Measurements from ENCODE around the gene CD93.

The CD93 gene, protein sequence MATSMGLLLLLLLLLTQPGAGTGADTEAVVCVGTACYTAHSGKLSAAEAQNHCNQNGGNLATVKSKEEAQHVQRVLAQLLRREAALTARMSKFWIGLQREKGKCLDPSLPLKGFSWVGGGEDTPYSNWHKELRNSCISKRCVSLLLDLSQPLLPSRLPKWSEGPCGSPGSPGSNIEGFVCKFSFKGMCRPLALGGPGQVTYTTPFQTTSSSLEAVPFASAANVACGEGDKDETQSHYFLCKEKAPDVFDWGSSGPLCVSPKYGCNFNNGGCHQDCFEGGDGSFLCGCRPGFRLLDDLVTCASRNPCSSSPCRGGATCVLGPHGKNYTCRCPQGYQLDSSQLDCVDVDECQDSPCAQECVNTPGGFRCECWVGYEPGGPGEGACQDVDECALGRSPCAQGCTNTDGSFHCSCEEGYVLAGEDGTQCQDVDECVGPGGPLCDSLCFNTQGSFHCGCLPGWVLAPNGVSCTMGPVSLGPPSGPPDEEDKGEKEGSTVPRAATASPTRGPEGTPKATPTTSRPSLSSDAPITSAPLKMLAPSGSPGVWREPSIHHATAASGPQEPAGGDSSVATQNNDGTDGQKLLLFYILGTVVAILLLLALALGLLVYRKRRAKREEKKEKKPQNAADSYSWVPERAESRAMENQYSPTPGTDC

DNA sequence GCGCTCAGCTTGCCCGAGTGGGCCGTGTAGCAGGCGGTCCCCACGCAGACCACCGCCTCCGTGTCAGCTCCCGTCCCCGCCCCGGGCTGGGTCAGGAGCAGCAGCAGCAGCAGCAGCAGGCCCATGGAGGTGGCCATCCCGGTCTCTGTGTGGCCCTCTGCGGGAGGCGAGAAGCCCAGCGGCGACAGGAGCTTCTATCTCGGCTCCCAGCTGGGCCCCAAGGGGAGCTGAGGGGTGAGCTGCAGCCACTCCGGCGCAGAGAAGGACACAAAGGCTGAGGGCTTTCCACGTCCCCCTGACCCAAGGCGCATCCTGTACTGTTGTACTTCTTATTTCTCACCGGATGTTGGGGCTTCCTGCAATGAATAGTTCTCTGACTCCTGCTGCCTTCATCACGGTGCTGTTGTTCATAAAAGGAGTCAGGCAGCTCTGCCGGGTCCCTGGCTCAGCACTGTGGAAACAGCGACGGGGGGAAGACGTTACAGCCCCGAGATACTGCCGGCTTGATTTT, at the start of gene CD93:
CD93 (minus strand) TSS at position 269 of the 511 bp plus-strand sequence; CDS start at position 137, 132 bp downstream.
- Histone ChIP-seq H3K4me1 (ENCODE audit: insufficient read depth, low read length) (peaks cover 3% of the 10 kb centered on the region; the same call in 1 of the 2 replicates), H3K27ac (ENCODE audit: low read length) (no peak within 1 kb of the TSS), H3K9ac (ENCODE audit: low read depth, low read length) (no peak within 1 kb of the TSS)

DNA sequence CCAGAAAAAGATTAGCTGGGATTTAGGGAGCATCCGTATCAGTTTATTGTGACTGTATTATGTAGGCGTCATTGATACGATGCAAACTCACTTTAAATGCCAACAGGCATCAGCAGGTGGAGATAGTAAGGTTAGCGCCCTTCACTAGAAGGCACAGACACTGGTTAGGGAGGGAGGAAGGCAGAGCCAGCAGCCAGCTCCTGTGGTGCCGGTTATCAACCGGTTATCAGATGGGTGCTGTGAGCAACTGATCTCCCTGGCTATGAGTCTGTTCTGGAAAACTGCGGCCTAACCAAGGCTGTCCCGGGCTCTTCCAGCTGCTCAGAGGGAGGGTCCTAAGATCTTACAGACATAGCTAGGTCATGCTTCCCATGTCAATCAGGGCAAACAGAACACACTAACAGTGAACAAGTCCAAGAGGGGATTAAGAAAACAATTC, 47.5 kb upstream of the CD93 start:
- H3K36me3 ChIP-seq (ENCODE audit: insufficient read depth, low read depth, low read length) = no peaks in the 10 kb centered on the region
- H3K9ac ChIP-seq (ENCODE audit: low read depth, low read length) = no peak overlapping the region
- no peaks in the 10 kb centered on the region for H3K4me1 ChIP-seq (ENCODE audit: insufficient read depth, low read length)
- no peaks in the 10 kb centered on the region for H3K9me3 ChIP-seq (ENCODE audit: insufficient read depth, low read depth, low read length)
- no peak overlapping the region for H3K4me3 ChIP-seq (ENCODE audit: low read length)
- H3K27ac ChIP-seq (ENCODE audit: low read length) = no peak overlapping the region
- H3K27me3 ChIP-seq (ENCODE audit: insufficient read depth, low read length) = no peaks in the 10 kb centered on the region

More for the DNA sequence above, at the start of gene CD93:
- Histone ChIP-seq H3K9me3 (ENCODE audit: insufficient read depth, low read depth, low read length) (no peaks in the 10 kb centered on the region), H3K4me3 (ENCODE audit: low read length) (no peak within 1 kb of the TSS), H3K36me3 (ENCODE audit: insufficient read depth, low read depth, low read length) (no peaks in the 10 kb centered on the region), H3K27me3 (ENCODE audit: insufficient read depth, low read length) (no peaks in the 10 kb centered on the region)

DNA sequence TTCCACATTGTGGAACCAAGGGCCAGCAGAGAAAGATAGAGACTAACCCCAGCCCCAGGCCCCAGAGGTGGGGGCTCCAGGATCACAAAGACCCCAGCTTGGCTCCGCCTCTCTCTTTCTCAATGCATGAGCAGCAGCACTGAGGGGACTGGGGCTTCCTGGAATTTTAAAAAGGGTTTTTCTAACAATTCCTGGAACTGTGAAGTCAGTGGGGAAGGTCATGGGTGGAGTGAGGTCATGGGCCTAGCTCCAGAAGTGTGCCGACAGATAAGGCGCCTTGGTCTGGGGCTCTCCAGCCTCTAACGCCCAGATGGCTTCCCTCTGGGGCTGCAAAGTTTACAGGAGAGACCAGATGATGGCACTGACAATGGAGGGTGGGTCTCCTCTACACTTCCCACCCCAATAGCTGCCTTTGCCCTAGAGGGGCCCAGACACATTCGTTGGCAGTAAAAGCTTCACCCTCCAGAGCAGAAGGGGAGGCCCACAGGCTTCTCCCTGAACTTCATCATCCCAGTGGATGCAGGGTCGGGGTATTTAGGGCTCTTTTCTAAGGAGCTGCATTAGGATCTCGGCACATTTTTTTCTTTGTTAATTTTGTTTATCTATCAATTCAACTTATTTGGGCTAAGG, 46.9 kb upstream of the CD93 start:
- no peaks in the 10 kb centered on the region for H3K27me3 ChIP-seq (ENCODE audit: insufficient read depth, low read length)
- no peak overlapping the region for H3K9ac ChIP-seq (ENCODE audit: low read depth, low read length)
- no peak overlapping the region for H3K4me3 ChIP-seq (ENCODE audit: low read length)
- no peaks in the 10 kb centered on the region for H3K9me3 ChIP-seq (ENCODE audit: insufficient read depth, low read depth, low read length)
- H3K27ac ChIP-seq (ENCODE audit: low read length) = no peak overlapping the region
- no peaks in the 10 kb centered on the region for H3K4me1 ChIP-seq (ENCODE audit: insufficient read depth, low read length)
- H3K36me3 ChIP-seq (ENCODE audit: insufficient read depth, low read depth, low read length) = no peaks in the 10 kb centered on the region

DNA sequence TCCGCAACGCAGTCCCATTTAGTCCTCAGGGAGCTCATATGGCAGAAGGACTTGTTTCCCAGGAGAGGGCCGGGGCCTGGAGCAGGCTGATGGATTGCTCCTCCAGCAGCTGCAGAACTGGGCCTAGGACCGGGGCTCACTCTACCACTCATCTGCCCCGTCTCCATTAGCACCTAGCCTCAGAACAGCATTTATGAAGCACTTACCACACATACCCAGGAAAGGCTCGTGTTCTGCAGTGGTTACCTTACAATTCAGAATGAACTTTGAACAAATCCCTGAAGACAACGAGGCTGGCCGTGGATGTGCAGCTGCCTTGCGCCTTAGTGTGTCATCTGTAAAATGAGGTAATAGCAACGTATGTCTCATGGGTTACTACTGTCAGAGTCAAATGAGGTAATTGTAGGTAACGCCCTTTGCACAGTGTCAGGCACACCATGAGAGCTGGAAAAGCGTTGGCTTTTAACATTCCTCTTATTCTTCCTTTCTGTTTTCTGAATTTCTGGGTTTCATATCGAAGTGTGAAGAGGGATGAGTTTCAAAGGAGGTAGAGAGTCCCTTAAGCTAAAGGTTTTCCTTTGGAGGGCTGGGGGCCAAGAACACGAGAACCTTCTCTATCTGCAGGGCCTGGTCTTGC, 46.3 kb upstream of the CD93 start:
- Histone ChIP-seq H3K4me3 (ENCODE audit: low read length) (no peak overlapping the region), H3K4me1 (ENCODE audit: insufficient read depth, low read length) (no peaks in the 10 kb centered on the region), H3K9me3 (ENCODE audit: insufficient read depth, low read depth, low read length) (no peaks in the 10 kb centered on the region), H3K27me3 (ENCODE audit: insufficient read depth, low read length) (no peaks in the 10 kb centered on the region), H3K9ac (ENCODE audit: low read depth, low read length) (no peak overlapping the region), H3K27ac (ENCODE audit: low read length) (no peak overlapping the region), H3K36me3 (ENCODE audit: insufficient read depth, low read depth, low read length) (no peaks in the 10 kb centered on the region)

DNA sequence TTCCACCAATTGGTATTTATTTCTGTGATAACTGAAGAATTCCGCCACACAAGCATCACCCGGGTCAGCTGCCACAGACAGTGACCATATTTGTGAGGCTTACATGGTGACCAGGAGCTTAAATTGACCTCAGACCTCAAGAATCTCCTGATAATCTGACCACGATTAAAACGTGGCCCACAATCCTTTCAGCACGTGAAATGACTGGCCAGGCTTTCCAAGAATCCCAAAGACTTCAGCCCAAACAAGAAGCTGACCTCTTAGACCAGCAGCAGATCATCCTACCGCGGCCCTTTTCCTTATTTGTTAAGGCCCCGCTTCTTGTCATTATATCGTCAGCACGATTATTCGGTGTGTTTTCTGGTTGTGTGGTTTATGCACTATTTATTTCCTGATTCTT, 45.6 kb upstream of the CD93 start:
- no peak overlapping the region for H3K9ac ChIP-seq (ENCODE audit: low read depth, low read length)
- no peaks in the 10 kb centered on the region for H3K27me3 ChIP-seq (ENCODE audit: insufficient read depth, low read length)
- H3K36me3 ChIP-seq (ENCODE audit: insufficient read depth, low read depth, low read length) = no peaks in the 10 kb centered on the region
- H3K9me3 ChIP-seq (ENCODE audit: insufficient read depth, low read depth, low read length) = no peaks in the 10 kb centered on the region
- H3K4me1 ChIP-seq (ENCODE audit: insufficient read depth, low read length) = no peaks in the 10 kb centered on the region
- no peak overlapping the region for H3K4me3 ChIP-seq (ENCODE audit: low read length)
- H3K27ac ChIP-seq (ENCODE audit: low read length) = no peak overlapping the region

DNA sequence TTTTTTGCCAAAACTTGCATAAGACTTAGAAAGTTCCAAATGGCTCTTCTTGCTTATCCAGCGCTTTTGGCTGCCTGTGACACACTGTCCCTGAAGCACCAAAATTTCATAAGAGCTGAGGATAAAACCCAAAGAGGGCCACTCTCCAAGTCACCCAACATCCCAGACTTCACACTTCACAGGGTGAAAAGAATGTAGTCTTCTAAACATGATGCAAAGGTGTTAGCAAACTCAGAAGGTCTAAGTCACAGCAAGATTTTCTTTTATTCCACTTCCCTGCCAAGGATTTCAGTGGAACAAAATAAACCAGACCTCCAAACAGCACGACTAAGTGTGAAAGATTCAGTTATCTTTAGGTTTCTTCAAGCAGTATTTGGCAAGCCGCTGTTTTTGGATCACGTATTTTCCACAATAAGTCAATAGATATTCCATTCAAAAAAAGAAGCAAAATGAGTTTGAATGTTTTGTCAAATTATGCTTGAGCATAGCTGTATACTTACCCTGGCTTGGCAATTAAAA, 44.6 kb upstream of the CD93 start:
- no peaks in the 10 kb centered on the region for H3K27me3 ChIP-seq (ENCODE audit: insufficient read depth, low read length)
- no peaks in the 10 kb centered on the region for H3K9me3 ChIP-seq (ENCODE audit: insufficient read depth, low read depth, low read length)
- H3K27ac ChIP-seq (ENCODE audit: low read length) = no peak overlapping the region
- no peaks in the 10 kb centered on the region for H3K4me1 ChIP-seq (ENCODE audit: insufficient read depth, low read length)
- no peak overlapping the region for H3K4me3 ChIP-seq (ENCODE audit: low read length)
- no peak overlapping the region for H3K9ac ChIP-seq (ENCODE audit: low read depth, low read length)
- H3K36me3 ChIP-seq (ENCODE audit: insufficient read depth, low read depth, low read length) = no peaks in the 10 kb centered on the region

DNA sequence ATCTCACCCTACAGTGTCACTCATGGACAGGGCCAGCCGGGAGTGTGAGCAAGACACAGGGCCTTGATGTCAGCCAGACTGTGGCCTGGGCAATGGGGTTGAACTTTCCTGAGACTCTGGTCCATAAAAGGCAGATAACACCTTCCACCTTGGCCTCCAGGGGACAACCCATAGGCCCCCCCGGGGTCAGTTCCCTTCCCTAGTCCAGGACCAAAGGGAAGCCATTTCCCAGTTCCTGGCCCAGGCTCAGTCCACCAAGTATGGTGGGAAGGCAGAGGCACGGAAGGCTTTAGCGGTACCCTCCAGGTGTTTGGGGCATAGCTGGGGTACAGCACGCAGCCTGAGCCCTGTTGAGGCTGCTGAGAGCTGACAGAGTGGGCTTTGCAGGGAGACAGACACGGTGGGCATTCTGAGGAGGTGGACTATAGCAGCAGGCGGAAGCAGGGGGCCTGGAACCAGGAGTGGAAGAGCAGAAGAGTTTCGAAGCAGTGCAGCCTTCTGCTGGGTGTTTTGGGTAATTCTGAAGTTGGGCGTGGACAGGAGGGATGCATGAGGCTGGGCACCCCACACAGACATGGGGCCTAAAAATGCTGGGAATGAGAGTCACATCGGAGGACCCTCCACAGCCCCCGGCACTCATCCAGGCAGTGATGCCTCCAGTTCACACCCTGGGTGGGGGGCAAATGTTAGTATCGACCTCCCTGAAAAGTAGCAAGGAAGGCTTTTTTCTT, 43.9 kb upstream of the CD93 start:
- no peak overlapping the region for H3K4me3 ChIP-seq (ENCODE audit: low read length)
- no peaks in the 10 kb centered on the region for H3K4me1 ChIP-seq (ENCODE audit: insufficient read depth, low read length)
- H3K27me3 ChIP-seq (ENCODE audit: insufficient read depth, low read length) = no peaks in the 10 kb centered on the region
- no peaks in the 10 kb centered on the region for H3K36me3 ChIP-seq (ENCODE audit: insufficient read depth, low read depth, low read length)
- H3K9me3 ChIP-seq (ENCODE audit: insufficient read depth, low read depth, low read length) = no peaks in the 10 kb centered on the region
- no peak overlapping the region for H3K9ac ChIP-seq (ENCODE audit: low read depth, low read length)
- H3K27ac ChIP-seq (ENCODE audit: low read length) = no peak overlapping the region

DNA sequence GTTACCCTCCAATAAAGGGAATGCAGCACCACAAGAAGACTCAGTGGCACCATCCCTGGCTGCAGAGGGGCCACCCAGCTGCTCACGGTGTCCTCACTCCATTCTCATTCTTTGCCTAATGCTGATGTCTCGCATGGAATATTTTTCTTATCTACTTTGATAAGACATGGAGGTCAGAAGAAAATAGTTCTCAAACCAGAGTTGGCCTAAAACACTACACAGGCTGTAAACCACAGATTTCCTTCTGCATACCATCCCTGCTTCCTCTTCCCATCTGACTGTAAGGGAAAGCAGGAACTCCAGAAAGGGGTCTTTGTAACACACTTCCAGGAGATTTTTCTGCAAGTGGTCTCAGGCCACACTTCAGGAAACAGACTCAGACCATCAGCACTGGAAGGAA, 43.1 kb upstream of the CD93 start:
- Histone ChIP-seq H3K27ac (ENCODE audit: low read length) (no peak overlapping the region), H3K36me3 (ENCODE audit: insufficient read depth, low read depth, low read length) (no peaks in the 10 kb centered on the region), H3K27me3 (ENCODE audit: insufficient read depth, low read length) (no peaks in the 10 kb centered on the region), H3K9me3 (ENCODE audit: insufficient read depth, low read depth, low read length) (no peaks in the 10 kb centered on the region), H3K4me1 (ENCODE audit: insufficient read depth, low read length) (no peaks in the 10 kb centered on the region), H3K9ac (ENCODE audit: low read depth, low read length) (no peak overlapping the region), H3K4me3 (ENCODE audit: low read length) (no peak overlapping the region)

DNA sequence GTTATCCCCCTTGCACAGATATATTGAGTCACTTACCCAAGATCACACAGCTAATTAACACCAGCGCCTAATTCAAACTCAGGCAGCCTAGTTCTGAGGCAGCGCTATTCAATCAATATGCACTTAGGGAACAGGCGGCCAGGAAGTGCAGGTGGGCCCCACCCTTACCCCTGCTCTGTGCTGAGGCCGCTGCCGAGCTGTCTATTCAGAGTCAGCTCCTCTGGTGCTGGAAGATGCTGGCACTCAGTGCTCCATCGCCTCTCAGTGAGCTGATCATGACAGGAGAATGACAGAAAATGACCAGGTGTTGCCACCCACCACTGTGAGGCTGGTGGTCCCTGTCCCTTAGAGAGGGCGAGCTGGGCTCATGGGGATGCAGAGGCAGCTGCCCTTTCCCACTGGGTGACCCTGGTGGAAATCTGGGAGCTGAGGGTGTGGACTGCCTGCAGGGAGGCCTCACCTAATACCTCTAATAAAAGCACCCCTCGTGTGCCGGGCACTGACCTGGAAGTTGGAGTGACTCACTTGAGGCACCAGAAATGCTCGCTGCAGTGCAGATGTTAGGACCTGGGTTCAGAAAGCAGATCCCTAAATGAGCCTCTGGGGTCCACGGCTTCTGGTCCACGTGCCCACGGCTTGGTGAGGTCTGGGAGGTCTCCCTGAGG, 42.5 kb upstream of the CD93 start:
- no peaks in the 10 kb centered on the region for H3K4me1 ChIP-seq (ENCODE audit: insufficient read depth, low read length)

DNA sequence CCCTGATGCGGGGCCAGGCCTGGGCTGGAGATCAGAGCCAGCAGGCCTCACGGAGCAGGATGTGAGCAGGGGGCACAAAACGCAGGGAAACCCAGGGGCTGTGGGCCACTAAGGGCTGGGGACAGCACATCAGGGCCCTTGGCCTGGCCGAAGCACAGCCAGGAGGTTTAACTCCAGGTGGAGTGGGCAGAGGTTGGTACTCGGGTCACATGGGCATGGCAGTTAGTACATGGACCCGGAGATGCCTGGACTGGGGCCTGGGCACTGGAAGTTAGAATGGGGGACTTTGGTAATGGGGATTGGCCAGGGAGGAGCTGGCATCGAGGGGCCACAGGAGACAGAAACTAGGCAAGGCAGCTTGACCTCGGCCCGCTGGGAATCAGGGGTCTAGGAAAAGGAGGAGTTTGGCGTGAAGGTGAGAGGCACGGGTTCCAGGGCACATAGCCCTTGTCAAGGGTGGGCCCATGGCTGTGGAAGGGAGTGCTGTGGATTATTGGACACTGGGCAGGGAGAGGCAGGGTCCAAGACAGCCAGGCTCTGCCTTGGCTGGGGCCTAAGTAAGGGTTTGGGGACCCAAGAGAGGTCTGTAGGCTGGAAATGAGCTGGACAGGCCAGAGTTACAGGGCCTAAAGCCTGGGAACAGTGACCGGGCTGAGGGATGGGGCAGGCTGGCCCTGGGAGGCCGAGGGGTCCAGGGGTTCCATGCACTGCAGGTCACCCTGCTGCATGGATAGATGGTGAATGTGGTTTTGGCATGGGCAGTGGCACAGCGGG, 41.6 kb upstream of the CD93 start:
- H3K9me3 ChIP-seq (ENCODE audit: insufficient read depth, low read depth, low read length) = no peaks in the 10 kb centered on the region
- H3K4me1 ChIP-seq (ENCODE audit: insufficient read depth, low read length) = no peaks in the 10 kb centered on the region
- H3K27ac ChIP-seq (ENCODE audit: low read length) = no peak overlapping the region
- H3K4me3 ChIP-seq (ENCODE audit: low read length) = no peak overlapping the region
- H3K9ac ChIP-seq (ENCODE audit: low read depth, low read length) = no peak overlapping the region
- no peaks in the 10 kb centered on the region for H3K27me3 ChIP-seq (ENCODE audit: insufficient read depth, low read length)
- no peaks in the 10 kb centered on the region for H3K36me3 ChIP-seq (ENCODE audit: insufficient read depth, low read depth, low read length)

More for the DNA sequence above, 42.5 kb upstream of the CD93 start:
- no peak overlapping the region for H3K27ac ChIP-seq (ENCODE audit: low read length)
- H3K36me3 ChIP-seq (ENCODE audit: insufficient read depth, low read depth, low read length) = no peaks in the 10 kb centered on the region
- no peak overlapping the region for H3K4me3 ChIP-seq (ENCODE audit: low read length)
- no peaks in the 10 kb centered on the region for H3K9me3 ChIP-seq (ENCODE audit: insufficient read depth, low read depth, low read length)
- H3K27me3 ChIP-seq (ENCODE audit: insufficient read depth, low read length) = no peaks in the 10 kb centered on the region
- no peak overlapping the region for H3K9ac ChIP-seq (ENCODE audit: low read depth, low read length)

Data from iPS-20b (cell line).